Measurements from ENCODE around the gene SPO11. TPM values are rescaled to one million over a fixed set of nuclear protein-coding genes. Genes with fewer than 3 reads are reported as not detected.

Gene SPO11
- total RNA-seq, 1 donor from 2014 or later, result not detected

DNA sequence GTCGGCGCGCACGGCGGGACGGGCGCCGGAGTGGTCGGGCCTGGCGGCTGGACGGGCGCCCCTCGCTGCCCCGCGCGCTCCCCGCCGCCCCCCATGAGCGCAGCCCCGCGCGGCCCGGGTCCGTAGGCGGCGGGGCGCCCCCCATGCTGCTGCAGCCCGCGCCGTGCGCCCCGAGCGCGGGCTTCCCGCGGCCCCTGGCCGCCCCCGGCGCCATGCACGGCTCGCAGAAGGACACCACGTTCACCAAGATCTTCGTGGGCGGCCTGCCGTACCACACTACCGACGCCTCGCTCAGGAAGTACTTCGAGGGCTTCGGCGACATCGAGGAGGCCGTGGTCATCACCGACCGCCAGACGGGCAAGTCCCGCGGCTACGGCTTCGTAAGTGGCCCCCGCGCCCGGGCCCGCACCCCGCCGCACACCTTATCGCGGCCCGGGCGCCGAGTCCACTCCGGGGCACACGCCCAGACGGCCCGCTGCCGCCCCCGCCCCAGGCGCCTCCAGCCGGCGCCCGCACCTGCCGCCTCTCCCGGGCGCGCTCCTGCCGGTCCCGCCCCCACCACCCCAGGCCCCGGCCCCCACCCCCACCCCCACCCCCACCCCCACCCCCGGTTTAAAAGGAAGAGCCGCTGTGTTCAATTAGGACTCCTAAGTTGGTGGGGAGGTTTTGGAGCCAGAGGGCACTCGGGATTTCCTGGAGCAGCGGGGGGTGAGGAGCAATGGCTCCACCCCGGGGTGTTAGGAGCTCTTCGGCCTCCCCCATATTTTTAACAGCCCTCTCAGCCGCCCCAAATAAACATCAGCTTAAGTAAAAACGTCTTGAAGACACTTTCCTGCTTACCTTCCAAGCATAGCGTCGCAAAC lies 62.1 kb downstream of the SPO11 start:
- TF ChIP-seq, protein P1, sequence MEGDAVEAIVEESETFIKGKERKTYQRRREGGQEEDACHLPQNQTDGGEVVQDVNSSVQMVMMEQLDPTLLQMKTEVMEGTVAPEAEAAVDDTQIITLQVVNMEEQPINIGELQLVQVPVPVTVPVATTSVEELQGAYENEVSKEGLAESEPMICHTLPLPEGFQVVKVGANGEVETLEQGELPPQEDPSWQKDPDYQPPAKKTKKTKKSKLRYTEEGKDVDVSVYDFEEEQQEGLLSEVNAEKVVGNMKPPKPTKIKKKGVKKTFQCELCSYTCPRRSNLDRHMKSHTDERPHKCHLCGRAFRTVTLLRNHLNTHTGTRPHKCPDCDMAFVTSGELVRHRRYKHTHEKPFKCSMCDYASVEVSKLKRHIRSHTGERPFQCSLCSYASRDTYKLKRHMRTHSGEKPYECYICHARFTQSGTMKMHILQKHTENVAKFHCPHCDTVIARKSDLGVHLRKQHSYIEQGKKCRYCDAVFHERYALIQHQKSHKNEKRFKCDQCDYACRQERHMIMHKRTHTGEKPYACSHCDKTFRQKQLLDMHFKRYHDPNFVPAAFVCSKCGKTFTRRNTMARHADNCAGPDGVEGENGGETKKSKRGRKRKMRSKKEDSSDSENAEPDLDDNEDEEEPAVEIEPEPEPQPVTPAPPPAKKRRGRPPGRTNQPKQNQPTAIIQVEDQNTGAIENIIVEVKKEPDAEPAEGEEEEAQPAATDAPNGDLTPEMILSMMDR (IDR thresholded peaks at IDR 0.05; ENCODE audit: borderline replicate concordance), result no peak
- H3K27ac ChIP-seq (replicated peaks), result peak overlapping the region; percentile 93
- DNase-seq, result no peak
- H3K4me3 ChIP-seq, result peak overlapping the region; percentile 80
- H3K4me1 ChIP-seq, result peaks cover 69% of the 10 kb centered on the region
- H3K36me3 ChIP-seq, result peaks cover 17% of the 10 kb centered on the region
- H3K27me3 ChIP-seq (ENCODE audit: low read depth), result no peaks in the 10 kb centered on the region
- intact Hi-C loops (cut with micrococcal nuclease), result no loop called here
- peaks cover under 1% of the 10 kb centered on the region for H3K9me3 ChIP-seq (replicated peaks)

DNA sequence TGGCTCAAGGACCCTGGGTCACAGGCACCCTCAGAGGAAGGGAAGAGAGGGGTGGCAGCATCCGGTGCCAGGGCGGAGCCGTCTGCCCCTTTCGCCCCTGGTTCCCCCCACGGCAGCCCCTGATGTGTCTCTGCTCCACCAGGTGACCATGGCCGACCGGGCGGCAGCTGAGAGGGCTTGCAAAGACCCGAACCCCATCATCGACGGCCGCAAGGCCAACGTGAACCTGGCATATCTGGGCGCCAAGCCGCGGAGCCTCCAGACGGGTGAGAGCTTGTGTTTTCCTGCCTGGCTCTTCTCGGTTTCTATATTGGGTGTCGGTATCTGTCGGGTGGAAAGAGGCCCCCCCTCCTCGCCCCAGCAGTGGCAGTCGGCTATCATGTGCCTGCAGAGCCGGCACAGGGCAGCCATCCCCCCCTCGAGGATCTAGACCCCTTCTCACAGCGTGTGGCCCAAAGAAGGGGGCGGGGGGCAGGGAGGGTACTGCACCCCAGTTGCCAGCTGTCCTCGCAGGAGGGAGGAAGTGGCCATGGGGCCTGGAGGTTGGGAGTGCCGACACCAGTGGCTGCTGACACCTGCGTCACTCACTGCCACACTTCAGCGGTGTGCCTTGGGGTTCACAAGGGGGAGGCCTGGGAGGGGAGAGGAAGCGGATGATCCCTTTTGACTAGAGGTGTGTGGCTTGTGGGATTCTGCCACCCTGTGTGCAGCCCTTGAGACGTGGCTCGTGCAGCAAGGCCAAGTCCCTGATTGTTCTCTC lies 63.1 kb downstream of the SPO11 start:
- TF ChIP-seq, protein P1 (IDR thresholded peaks at IDR 0.05; ENCODE audit: borderline replicate concordance), result no peak
- Histone ChIP-seq H3K9me3 (replicated peaks) (no peaks in the 10 kb centered on the region), H3K4me1 (peaks cover 80% of the 10 kb centered on the region), H3K27ac (replicated peaks) (peak overlapping the region; percentile 93), H3K27me3 (ENCODE audit: low read depth) (no peaks in the 10 kb centered on the region), H3K36me3 (peaks cover 26% of the 10 kb centered on the region), H3K4me3 (peak overlapping the region; percentile 80)
- peak; percentile 68 for DNase-seq
- intact Hi-C loops (cut with micrococcal nuclease), result no loop called here

Small RNA genes within 50 kb of the gene (microRNA-seq; reads per million reads assigned to microRNA genes)
- not detected for gene MIR4325

Other genes with a start within 250 kb of the SPO11 start
- gene BMP7, start 63.2 kb upstream of the SPO11 start, total RNA-seq, result 19.9 TPM
- 15.3 TPM for gene RAE1, start 21.5 kb downstream of the SPO11 start, total RNA-seq
- 75.5 TPM for gene RBM38, start 61.6 kb downstream of the SPO11 start, total RNA-seq
- gene CTCFL, start 195.3 kb downstream of the SPO11 start, total RNA-seq, result not detected
- 0.25 TPM for gene PCK1, start 231.3 kb downstream of the SPO11 start, total RNA-seq

Data from left ventricle myocardium inferior (tissue), 1 donor.